HepG2 (cell line): ENCODE measurements around the gene CISD3. TPM values are rescaled to one million over a fixed set of nuclear protein-coding genes. Genes with fewer than 3 reads are reported as not detected.

Experiments
- ARID2 ChIP-seq: sonication (generic); formaldehyde crosslinking; IDR thresholded peaks from 2 replicates; pipeline ENCODE4 v1.8.1; 2022; ENCODE audit warnings: mild to moderate bottlenecking, missing genetic modification reagents, borderline replicate concordance
- DPF2 ChIP-seq: sonication (generic); formaldehyde crosslinking; IDR thresholded peaks from 2 replicates; pipeline ENCODE4 v1.4.0; 2020; ENCODE audit warnings: mild to moderate bottlenecking, low read depth, missing genetic modification reagents, borderline replicate concordance
- ETV6 ChIP-seq: sonication (generic); formaldehyde crosslinking; conservative IDR thresholded peaks from 2 replicates; pipeline ENCODE4 v1.4.0; 2020; ENCODE audit warnings: missing genetic modification reagents
- GFI1 ChIP-seq: sonication (generic); formaldehyde crosslinking; IDR thresholded peaks from 2 replicates; pipeline ENCODE4 v1.5.0; 2020; ENCODE audit warnings: missing genetic modification reagents, mild to moderate bottlenecking, borderline replicate concordance
- HNRNPK ChIP-seq: fragments of 200-400 bp; formaldehyde crosslinking; IDR thresholded peaks from 2 replicates; pipeline ENCODE4 v1.6.1; 2018; ENCODE audit warnings: low read length, low read depth, moderate library complexity, mild to moderate bottlenecking; ENCODE audit not compliant: poor library complexity, severe bottlenecking
- NR0B2 ChIP-seq: sonication (generic); formaldehyde crosslinking; IDR thresholded peaks from 2 replicates; pipeline ENCODE4 v1.4.0; 2020; ENCODE audit warnings: mild to moderate bottlenecking, missing genetic modification reagents
- PITX1 ChIP-seq: sonication (generic); formaldehyde crosslinking; IDR thresholded peaks from 2 replicates; pipeline ENCODE4 v1.5.1; 2020; ENCODE audit warnings: mild to moderate bottlenecking, missing genetic modification reagents
- SALL2 ChIP-seq: sonication (generic); formaldehyde crosslinking; IDR thresholded peaks from 2 replicates; pipeline ENCODE4 v1.8.1; 2023; ENCODE audit warnings: mild to moderate bottlenecking, missing genetic modification reagents, inconsistent platforms
- SP140L ChIP-seq: sonication (generic); formaldehyde crosslinking; IDR thresholded peaks from 2 replicates; pipeline ENCODE4 v1.4.0; 2020; ENCODE audit warnings: missing genetic modification reagents, borderline replicate concordance
- ZC3H13 ChIP-seq: sonication (generic); formaldehyde crosslinking; IDR thresholded peaks from 2 replicates; pipeline ENCODE4 v1.8.1; 2023; ENCODE audit warnings: mild to moderate bottlenecking, missing genetic modification reagents, moderate library complexity
- ZFX ChIP-seq: sonication (generic); formaldehyde crosslinking; IDR thresholded peaks from 2 replicates; pipeline ENCODE4 v1.4.0; 2020; ENCODE audit warnings: mild to moderate bottlenecking, low read depth, missing genetic modification reagents, moderate library complexity
- ZMYM4 ChIP-seq: sonication (generic); formaldehyde crosslinking; IDR thresholded peaks from 2 replicates; pipeline ENCODE4 v1.8.1; 2023; ENCODE audit warnings: mild to moderate bottlenecking, missing genetic modification reagents
- ZNF138 ChIP-seq: sonication (generic); formaldehyde crosslinking; IDR thresholded peaks from 2 replicates; pipeline ENCODE4 v1.5.0; 2020; ENCODE audit warnings: mild to moderate bottlenecking, low read depth, missing genetic modification reagents
- ZNF292 ChIP-seq: sonication (generic); formaldehyde crosslinking; IDR thresholded peaks from 2 replicates; pipeline ENCODE4 v1.8.1; 2022; ENCODE audit warnings: mild to moderate bottlenecking, low read depth, missing genetic modification reagents, borderline replicate concordance
- ZNF337 ChIP-seq: sonication (generic); formaldehyde crosslinking; IDR thresholded peaks from 2 replicates; pipeline ENCODE4 v1.5.1; 2020; ENCODE audit warnings: missing genetic modification reagents, low read depth, mild to moderate bottlenecking, borderline replicate concordance
- ZNF446 ChIP-seq: sonication (generic); formaldehyde crosslinking; IDR thresholded peaks from 2 replicates; pipeline ENCODE4 v1.5.0; 2020; ENCODE audit warnings: mild to moderate bottlenecking, missing genetic modification reagents
- ZNF574 ChIP-seq: sonication (generic); formaldehyde crosslinking; IDR thresholded peaks from 2 replicates; pipeline ENCODE4 v1.4.0; 2020; ENCODE audit warnings: missing genetic modification reagents
- ZNF766 ChIP-seq: sonication (generic); formaldehyde crosslinking; IDR thresholded peaks from 2 replicates; pipeline ENCODE4 v1.5.0; 2020; ENCODE audit warnings: missing genetic modification reagents, borderline replicate concordance
- ZNF772 ChIP-seq: sonication (generic); formaldehyde crosslinking; IDR thresholded peaks from 2 replicates; pipeline ENCODE4 v1.5.0; 2020; ENCODE audit warnings: mild to moderate bottlenecking, missing genetic modification reagents
- ZNF792 ChIP-seq: IDR thresholded peaks from 2 replicates; pipeline ENCODE4 v1.6.1; 2016
- ZNF879 ChIP-seq: sonication (generic); formaldehyde crosslinking; IDR thresholded peaks from 2 replicates; pipeline ENCODE4 v1.8.1; 2023; ENCODE audit warnings: missing genetic modification reagents
- ZSCAN22 ChIP-seq: sonication (generic); formaldehyde crosslinking; IDR thresholded peaks from 2 replicates; pipeline ENCODE4 v1.4.0; 2020; ENCODE audit warnings: mild to moderate bottlenecking, missing genetic modification reagents
- polyA plus RNA-seq, 8 experiments: library from polyadenylated mRNA; depleted of rRNA in 3 of 8; stranded (reverse) in 7 of 8; unstranded in 1 of 8; fragments of >200 nt; fragmentation: Illumina TruSeq in 4 of 8; extraction: Trizol in 4 of 8; gene quantifications; 2 replicates each; pipeline versions ENCODE4 v1.2.1 to v1.2.3, GENCODE V29; 2011 to 2016; ENCODE audit warnings: low read depth in 4 of 8, missing spikeins in 1 of 8, mixed read lengths in 1 of 8; ENCODE audit not compliant: insufficient read depth in 1 of 8
- total RNA-seq, 5 experiments: library from RNA; depleted of rRNA; stranded (reverse); fragments of >200 nt; fragmentation: Illumina TruSeq; extraction: Trizol; gene quantifications; 2 replicates each; pipeline ENCODE4 v1.2.3, GENCODE V29; 2016; ENCODE audit warnings: low read depth in 1 of 5
- TF ChIP-seq, protein P1 (sequence below): IDR thresholded peaks from 2 replicates; pipeline ENCODE4 v1.6.1; 2016; ENCODE audit warnings: missing genetic modification reagents, missing compliant biosample characterization
- TF ChIP-seq, protein P2 (sequence below): sonication (generic); formaldehyde crosslinking; IDR thresholded peaks from 2 replicates; pipeline ENCODE4 v1.4.0; 2020; ENCODE audit warnings: mild to moderate bottlenecking, missing genetic modification reagents

CISD3 gene
- total and polyA plus RNA-seq, 2 of the 13 experiments (the other 11 are each of a cell fraction or from before 2014, with no cell fraction given) = 30.0 to 34.1 TPM

- TF ChIP-seq ZSCAN22 (CRISPR knock-in tag) (0 out of 2 replicates have a peak, but pooled peaks have one; percentile 22), ZNF337 (CRISPR knock-in tag) (no peak), ZNF792 (CRISPR knock-in tag) (no peak; the same call in 1 of the 2 replicates), ZNF292 (0 out of 2 replicates have a peak, but pooled peaks have one; percentile 50), ZNF879 (peak; percentile 47; the same call in 1 of the 2 replicates), SALL2 (0 out of 2 replicates have a peak, but pooled peaks have one; percentile 11), ZNF766 (CRISPR knock-in tag) (no peak), DPF2 (CRISPR knock-in tag) (peak; percentile 37; the same call in 1 of the 2 replicates), GFI1 (CRISPR knock-in tag) (0 out of 2 replicates have a peak, but pooled peaks have one; percentile 50), ZNF574 (CRISPR knock-in tag) (peak; percentile 58), NR0B2 (CRISPR knock-in tag) (0 out of 2 replicates have a peak, but pooled peaks have one; percentile 43), ZNF446 (CRISPR knock-in tag) (peak; percentile 75), PITX1 (CRISPR knock-in tag) (peak; percentile 81), ZC3H13 (CRISPR knock-in tag) (0 out of 2 replicates have a peak, but pooled peaks have one; percentile 44), HNRNPK (no peak), ZNF138 (no peak), ZMYM4 (CRISPR knock-in tag) (peak; percentile 21; the same call in 1 of the 2 replicates), ARID2 (CRISPR knock-in tag) (peak; percentile 88; the same call in 1 of the 2 replicates), ZFX (CRISPR knock-in tag) (peak; percentile 94), ZNF772 (CRISPR knock-in tag) (peak; percentile 74; the same call in 1 of the 2 replicates), SP140L (CRISPR knock-in tag) (no peak), ETV6 (peak; percentile 76)
- TF ChIP-seq, protein P1, sequence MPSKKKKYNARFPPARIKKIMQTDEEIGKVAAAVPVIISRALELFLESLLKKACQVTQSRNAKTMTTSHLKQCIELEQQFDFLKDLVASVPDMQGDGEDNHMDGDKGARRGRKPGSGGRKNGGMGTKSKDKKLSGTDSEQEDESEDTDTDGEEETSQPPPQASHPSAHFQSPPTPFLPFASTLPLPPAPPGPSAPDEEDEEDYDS (CRISPR knock-in tag) = peak; percentile 73
- TF ChIP-seq, protein P2, sequence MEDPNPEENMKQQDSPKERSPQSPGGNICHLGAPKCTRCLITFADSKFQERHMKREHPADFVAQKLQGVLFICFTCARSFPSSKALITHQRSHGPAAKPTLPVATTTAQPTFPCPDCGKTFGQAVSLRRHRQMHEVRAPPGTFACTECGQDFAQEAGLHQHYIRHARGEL = peak; percentile 76; the same call in 1 of the 2 replicates
Observed at GRCh38 chr17:38730526-38731379, 612 bp downstream of the CISD3 start (continued).
